ENCODE data around the gene LGALSL.

The LGALSL gene

DNA sequence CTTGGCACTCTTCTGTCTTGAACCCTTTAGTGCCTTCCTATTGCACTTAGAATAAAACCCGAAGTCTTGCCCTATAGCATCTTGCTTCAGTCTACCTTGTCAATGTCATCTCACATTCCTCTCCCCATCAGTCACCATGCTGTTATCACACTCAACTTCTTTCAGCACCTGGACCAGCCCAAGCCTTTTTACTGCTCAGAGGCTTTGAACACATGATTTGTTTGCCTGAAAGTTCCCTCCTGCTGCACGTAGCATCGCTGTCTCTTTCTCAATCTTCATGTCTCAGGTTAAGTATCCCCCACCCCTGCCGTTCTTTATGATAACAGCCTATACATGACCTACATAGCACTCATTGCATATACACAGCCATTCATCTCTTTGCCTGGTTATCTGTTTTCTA lies 41.3 kb upstream of the LGALSL start:
- no peak for DNase-seq (ENCODE audit: low read depth)
- TF ChIP-seq CTCF (IDR thresholded peaks at IDR 0.05; ENCODE audit: low read depth, low read length, missing control alignments): no peak
- in situ Hi-C loops (cut with HindIII; ENCODE audit: low sequenced_read_pairs): no loop called here
- H3K4me3 ChIP-seq (ENCODE audit: low read depth, low read length): no peak overlapping the region

DNA sequence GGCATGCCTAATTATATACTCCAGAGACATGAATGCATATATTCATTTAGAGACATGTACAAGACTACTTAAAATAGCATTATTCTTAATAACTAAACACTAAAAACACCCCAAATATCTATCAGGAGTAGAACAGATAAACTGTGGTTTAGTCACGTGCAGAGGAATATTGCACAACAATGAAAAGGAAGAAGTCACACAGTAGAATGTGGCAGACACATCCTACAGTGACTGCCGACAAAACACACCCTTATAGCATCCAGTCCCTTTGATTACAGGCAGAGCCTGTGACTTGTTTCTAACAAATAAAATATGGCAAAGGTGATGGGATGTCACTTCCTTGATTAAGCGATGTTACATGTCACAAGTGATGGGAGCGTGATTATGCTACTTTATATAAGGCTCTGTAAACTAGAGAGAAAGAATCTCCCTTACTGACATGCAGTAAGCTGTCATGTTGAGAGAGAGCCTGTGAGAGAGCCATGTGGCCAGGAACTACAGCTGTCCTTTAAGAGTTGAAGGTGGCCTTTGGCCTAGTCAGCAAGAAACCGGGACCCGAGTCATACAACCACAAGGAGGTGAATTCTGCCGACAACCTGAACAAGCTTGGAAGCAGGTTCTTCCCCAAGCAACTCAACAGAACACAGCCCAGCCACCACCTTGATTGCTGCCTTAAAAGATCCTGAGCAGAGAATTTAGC lies 39.1 kb upstream of the LGALSL start:
- no peak for DNase-seq (ENCODE audit: low read depth)
- TF ChIP-seq CTCF (IDR thresholded peaks at IDR 0.05; ENCODE audit: low read depth, low read length, missing control alignments): no peak
- in situ Hi-C loops (cut with HindIII; ENCODE audit: low sequenced_read_pairs): no loop called here
- H3K4me3 ChIP-seq (ENCODE audit: low read depth, low read length): no peak overlapping the region

- no peak for TF ChIP-seq CTCF (IDR thresholded peaks at IDR 0.05; ENCODE audit: low read depth, low read length, missing control alignments)
- in situ Hi-C loops (cut with HindIII; ENCODE audit: low sequenced_read_pairs): no loop called here
- DNase-seq (ENCODE audit: low read depth): no peak
- no peak overlapping the region for H3K4me3 ChIP-seq (ENCODE audit: low read depth, low read length)
Observed at GRCh38 chr2:64417624-64418023, 36.3 kb upstream of the LGALSL start.

DNA sequence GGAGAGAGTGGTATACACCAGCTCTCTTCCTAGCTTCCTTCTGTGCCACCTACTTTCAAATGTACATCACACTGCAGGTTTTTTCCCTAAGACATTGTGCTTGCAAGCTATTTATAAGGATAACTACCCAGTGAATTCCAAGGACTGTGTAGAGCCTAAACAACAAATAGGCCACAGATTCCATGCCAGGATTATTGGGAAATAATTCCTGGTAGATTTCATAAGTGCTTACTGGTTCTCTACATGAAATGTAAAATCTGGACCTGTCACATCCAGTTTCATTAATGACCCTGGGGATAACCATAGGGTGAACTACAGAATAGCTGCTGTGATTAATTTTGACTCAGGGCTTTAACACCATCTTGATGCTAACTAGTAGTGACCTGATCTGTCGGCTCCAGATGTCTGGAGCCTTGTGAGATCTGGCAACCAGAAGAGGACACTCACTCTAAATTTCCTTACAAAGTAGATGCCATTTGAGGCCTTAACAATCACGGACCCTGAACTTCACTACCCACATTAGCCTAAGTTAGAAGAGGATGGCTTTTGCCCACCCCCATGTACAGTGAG lies 34.3 kb upstream of the LGALSL start:
- in situ Hi-C loops (cut with HindIII; ENCODE audit: low sequenced_read_pairs): no loop called here
- no peak for TF ChIP-seq CTCF (IDR thresholded peaks at IDR 0.05; ENCODE audit: low read depth, low read length, missing control alignments)
- no peak for DNase-seq (ENCODE audit: low read depth)
- H3K4me3 ChIP-seq (ENCODE audit: low read depth, low read length): no peak overlapping the region

DNA sequence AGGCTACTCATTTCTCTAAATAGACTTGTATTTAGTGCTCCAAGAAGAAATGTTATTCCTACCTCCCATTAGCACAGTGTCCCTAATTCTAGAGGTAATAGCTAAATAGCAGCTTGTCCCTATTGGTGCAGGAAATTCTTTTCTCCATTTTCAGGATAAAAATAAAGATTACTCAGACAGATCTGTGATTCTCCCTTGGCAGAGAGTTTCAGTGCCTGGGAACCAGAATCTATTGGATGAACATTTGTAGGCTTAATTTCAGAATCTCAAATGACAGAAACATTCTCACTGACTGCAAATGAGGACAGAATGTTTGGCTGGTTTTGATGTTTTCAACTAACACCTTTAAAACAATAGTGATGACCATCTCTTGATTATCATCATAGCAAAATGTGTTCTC lies 33.3 kb upstream of the LGALSL start:
- TF ChIP-seq CTCF (IDR thresholded peaks at IDR 0.05; ENCODE audit: low read depth, low read length, missing control alignments): no peak
- DNase-seq (ENCODE audit: low read depth): no peak
- H3K4me3 ChIP-seq (ENCODE audit: low read depth, low read length): no peak overlapping the region
- in situ Hi-C loops (cut with HindIII; ENCODE audit: low sequenced_read_pairs): no loop called here

DNA sequence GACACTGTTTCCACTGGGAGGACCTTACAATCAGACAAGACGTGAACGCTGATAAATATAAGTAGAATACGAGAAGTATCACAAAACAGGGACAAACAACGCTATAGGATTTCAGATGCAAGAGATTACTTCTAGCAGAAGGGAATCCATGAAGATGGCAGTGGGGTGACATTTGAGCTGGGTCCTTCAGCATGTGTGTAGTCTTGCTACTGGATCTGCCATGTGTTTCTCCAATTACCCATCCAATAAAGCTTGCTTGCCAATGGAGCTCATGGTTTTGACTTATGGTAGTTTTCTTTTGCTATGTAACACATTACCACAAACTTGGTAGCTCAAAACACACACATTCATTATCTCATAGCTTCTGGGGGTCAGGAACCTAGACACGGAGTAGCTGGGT lies 32.8 kb upstream of the LGALSL start:
- H3K4me3 ChIP-seq (ENCODE audit: low read depth, low read length): no peak overlapping the region
- no peak for TF ChIP-seq CTCF (IDR thresholded peaks at IDR 0.05; ENCODE audit: low read depth, low read length, missing control alignments)
- in situ Hi-C loops (cut with HindIII; ENCODE audit: low sequenced_read_pairs): no loop called here
- no peak for DNase-seq (ENCODE audit: low read depth)
